Neural crest cell (in vitro differentiated cells): ENCODE results near the gene CITED1. TPM values are rescaled to one million over a fixed set of nuclear protein-coding genes. Genes with fewer than 3 reads are reported as not detected.

Experiments
- DNase-seq: peaks from one replicate; pipeline ENCODE4 v3.0.0; 2021; ENCODE audit warnings: low read depth, mixed read lengths, low spot score
- H3K27ac Mint-ChIP-seq: one replicate; pipeline ENCODE4 v1.8.0; 2021; ENCODE audit warnings: mild to moderate bottlenecking, mixed read lengths; ENCODE audit not compliant: unreplicated experiment
- H3K27me3 Mint-ChIP-seq: 2 replicates; pipeline ENCODE4 v1.8.0; 2021; ENCODE audit warnings: low read depth, mild to moderate bottlenecking, mixed read lengths
- H3K36me3 Mint-ChIP-seq: 2 replicates; pipeline ENCODE4 v1.8.0; 2021; ENCODE audit warnings: low read depth, mild to moderate bottlenecking, mixed read lengths
- H3K4me1 Mint-ChIP-seq: 2 replicates; pipeline ENCODE4 v1.8.0; 2021; ENCODE audit warnings: mixed read lengths
- H3K4me3 Mint-ChIP-seq: one replicate; pipeline ENCODE4 v1.8.0; 2021; ENCODE audit warnings: mild to moderate bottlenecking, mixed read lengths
- H3K9me3 Mint-ChIP-seq: 2 replicates; pipeline ENCODE4 v1.8.0; 2021; ENCODE audit warnings: mixed read lengths
- long read RNA-seq: library from polyadenylated mRNA; unstranded; transcript quantifications from one replicate; pipeline ENCODE4 v2.0.0, GENCODE V29; 2020
- total RNA-seq: library from RNA; stranded (reverse); gene quantifications from 2 replicates; pipeline ENCODE4 v1.2.1, GENCODE V29; 2021
- TF ChIP-seq, protein P1 (sequence below): fragments of 200-600 bp; sonication (generic); conservative IDR thresholded peaks from 2 replicates; pipeline ENCODE4 v1.5.0; 2021; ENCODE audit warnings: antibody characterized with exemption, mild to moderate bottlenecking

The CITED1 gene
- 4.8 and 6.2 TPM in 2 replicates for total RNA-seq
- long read RNA-seq = 0 reads

DNA sequence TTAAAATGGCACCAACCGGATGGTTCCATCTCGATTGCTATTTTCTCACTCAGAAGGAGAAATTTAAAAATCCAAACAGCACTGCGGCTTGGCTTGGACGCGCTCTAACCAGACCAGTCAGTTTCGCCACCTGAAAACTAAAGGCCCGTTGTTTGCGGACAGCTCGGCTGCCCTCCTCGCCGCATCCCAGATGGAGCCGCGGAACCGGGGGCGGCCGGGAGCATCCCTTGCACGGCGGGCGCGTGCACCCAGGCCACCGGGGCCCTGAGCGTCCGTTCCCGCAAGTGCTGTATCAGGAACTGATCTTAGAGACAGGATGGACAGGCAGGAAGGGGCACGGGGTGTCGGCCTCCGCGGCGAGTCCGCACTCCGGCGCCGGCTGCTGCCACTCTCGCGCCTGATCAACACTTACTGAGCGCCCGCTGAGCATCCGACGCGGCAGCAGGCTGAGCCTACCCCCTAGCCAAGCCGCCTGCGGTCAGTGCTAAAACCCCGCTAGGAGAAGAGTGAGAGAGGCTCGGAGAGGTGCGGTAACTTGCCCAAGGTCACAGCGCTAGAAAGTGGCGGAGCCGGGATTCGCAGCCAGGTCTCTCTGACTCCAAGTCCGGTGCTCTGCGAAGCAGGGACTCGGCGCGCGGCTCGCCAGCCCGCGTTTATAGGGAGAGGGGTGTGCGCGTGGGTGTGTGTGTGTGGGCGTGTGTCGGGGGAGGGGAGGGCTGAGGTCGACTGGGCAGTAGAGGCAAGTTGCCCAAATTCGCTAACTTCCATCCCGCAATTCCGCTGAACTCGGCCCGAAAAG lies at the start of gene CITED1:
Gene CITED1 (minus strand): TSS at position 629 of the 799 bp plus-strand sequence. CDS start 3,045 bp downstream, outside the sequence.
- peaks cover 68% of the 10 kb centered on the region for H3K27me3 Mint-ChIP-seq
- no peak within 1 kb of the TSS for H3K27ac Mint-ChIP-seq
- no peak for DNase-seq

GRCh38 chrX:72352786-72353185 lies 47.1 kb upstream of the CITED1 start:
- no peak overlapping the region for H3K4me3 Mint-ChIP-seq
- no peaks in the 10 kb centered on the region for H3K9me3 Mint-ChIP-seq
- no peaks in the 10 kb centered on the region for H3K27me3 Mint-ChIP-seq
- no peak overlapping the region for H3K27ac Mint-ChIP-seq
- TF ChIP-seq, protein P1, sequence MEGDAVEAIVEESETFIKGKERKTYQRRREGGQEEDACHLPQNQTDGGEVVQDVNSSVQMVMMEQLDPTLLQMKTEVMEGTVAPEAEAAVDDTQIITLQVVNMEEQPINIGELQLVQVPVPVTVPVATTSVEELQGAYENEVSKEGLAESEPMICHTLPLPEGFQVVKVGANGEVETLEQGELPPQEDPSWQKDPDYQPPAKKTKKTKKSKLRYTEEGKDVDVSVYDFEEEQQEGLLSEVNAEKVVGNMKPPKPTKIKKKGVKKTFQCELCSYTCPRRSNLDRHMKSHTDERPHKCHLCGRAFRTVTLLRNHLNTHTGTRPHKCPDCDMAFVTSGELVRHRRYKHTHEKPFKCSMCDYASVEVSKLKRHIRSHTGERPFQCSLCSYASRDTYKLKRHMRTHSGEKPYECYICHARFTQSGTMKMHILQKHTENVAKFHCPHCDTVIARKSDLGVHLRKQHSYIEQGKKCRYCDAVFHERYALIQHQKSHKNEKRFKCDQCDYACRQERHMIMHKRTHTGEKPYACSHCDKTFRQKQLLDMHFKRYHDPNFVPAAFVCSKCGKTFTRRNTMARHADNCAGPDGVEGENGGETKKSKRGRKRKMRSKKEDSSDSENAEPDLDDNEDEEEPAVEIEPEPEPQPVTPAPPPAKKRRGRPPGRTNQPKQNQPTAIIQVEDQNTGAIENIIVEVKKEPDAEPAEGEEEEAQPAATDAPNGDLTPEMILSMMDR = no peak
- H3K4me1 Mint-ChIP-seq = no peaks in the 10 kb centered on the region
- DNase-seq = no peak
- H3K36me3 Mint-ChIP-seq = peaks cover 18% of the 10 kb centered on the region

More for the DNA sequence above, at the start of gene CITED1:
- Mint-ChIP-seq H3K9me3 (no peaks in the 10 kb centered on the region), H3K4me1 (peaks cover 25% of the 10 kb centered on the region), H3K4me3 (peak within 1 kb of the TSS; percentile 93), H3K36me3 (no peaks in the 10 kb centered on the region)
- TF ChIP-seq, protein P1 = no peak

DNA sequence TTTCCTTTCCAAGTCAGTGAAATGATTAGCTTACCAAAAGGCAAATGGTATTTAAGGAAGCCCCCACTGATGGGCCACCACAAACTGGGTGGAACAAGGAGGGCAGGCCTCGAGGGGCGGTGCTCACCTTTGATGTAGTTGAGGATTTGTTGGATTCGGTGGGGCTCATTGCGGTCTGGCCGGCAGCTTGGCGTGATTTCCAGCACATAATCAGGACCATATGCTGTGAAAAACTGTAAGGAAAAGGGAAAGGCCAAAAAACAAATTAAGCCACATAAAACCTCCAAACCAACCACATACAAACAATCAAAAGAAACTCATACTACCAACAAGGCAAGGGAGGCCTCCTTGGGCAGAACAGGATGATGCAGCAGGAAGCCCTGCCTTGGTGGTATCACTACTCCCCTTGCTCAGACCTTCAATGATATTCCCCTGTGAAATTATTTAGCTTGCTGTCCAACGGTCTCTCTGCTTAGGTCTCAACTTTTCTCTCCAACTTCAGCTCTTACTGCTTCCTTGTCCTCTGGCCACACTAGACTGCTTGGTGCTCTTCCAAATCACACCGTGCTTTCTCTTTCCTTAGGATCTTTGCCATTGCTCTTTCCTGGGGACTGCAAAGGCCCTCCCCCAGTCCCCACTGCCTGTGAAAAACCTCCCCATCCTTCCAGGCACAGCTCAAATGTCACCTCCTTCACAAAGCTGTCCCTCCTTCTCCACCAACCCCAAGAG lies 46.1 kb upstream of the CITED1 start:
- Mint-ChIP-seq H3K9me3 (no peaks in the 10 kb centered on the region), H3K27me3 (no peaks in the 10 kb centered on the region), H3K36me3 (peaks cover 20% of the 10 kb centered on the region), H3K4me3 (no peak overlapping the region), H3K27ac (no peak overlapping the region), H3K4me1 (no peaks in the 10 kb centered on the region)
- DNase-seq = no peak
- TF ChIP-seq, protein P1 = no peak

- TF ChIP-seq, protein P1 = no peak
- Mint-ChIP-seq H3K4me1 (no peaks in the 10 kb centered on the region), H3K27me3 (no peaks in the 10 kb centered on the region), H3K36me3 (peaks cover 18% of the 10 kb centered on the region), H3K27ac (no peak overlapping the region), H3K4me3 (no peak overlapping the region), H3K9me3 (peaks cover 5% of the 10 kb centered on the region)
- no peak for DNase-seq
Observed at GRCh38 chrX:72349190-72349589, 43.5 kb upstream of the CITED1 start.

GRCh38 chrX:72348247-72348979 lies 42.7 kb upstream of the CITED1 start:
- Mint-ChIP-seq H3K27me3 (no peaks in the 10 kb centered on the region), H3K36me3 (peaks cover 18% of the 10 kb centered on the region)

More at GRCh38 chrX:72348247-72348979, 42.7 kb upstream of the CITED1 start:
- TF ChIP-seq, protein P1 = no peak
- Mint-ChIP-seq H3K9me3 (peaks cover 5% of the 10 kb centered on the region), H3K4me3 (no peak overlapping the region), H3K4me1 (no peaks in the 10 kb centered on the region), H3K27ac (no peak overlapping the region)
- no peak for DNase-seq
